Esophagus squamous epithelium (tissue), 5 donors: ENCODE results near the gene METTL25. TPM values are rescaled to one million over a fixed set of nuclear protein-coding genes. Genes with fewer than 3 reads are reported as not detected.

Experiments
- DNase-seq: peaks from one replicate; lab custom pipeline; 2025; lab: John Stamatoyannopoulos, UW
- H3K27ac ChIP-seq, 4 donors: fragments of 200-600 bp; sonication (generic); one replicate each; pipeline ENCODE4 v1.5.1; 2016 to 2019; ENCODE audit warnings: mild to moderate bottlenecking in 1 of 4
- H3K27me3 ChIP-seq, 4 donors: fragments of 200-600 bp; sonication (generic); 1 replicate in 3 of 4; 2 replicates in 1 of 4; pipeline versions ENCODE4 v1.5.1 to v1.6.0; 2017 to 2021; ENCODE audit warnings: antibody characterized with exemption in 1 of 4
- H3K36me3 ChIP-seq, 3 donors: fragments of 200-600 bp; sonication (generic); one replicate each; pipeline ENCODE4 v1.5.1; 2016 to 2019
- H3K4me1 ChIP-seq, 3 donors: fragments of 200-600 bp; sonication (generic); one replicate each; pipeline ENCODE4 v1.5.1; 2017 to 2019
- H3K4me3 ChIP-seq, 4 donors: fragments of 200-600 bp; sonication (generic); 1 replicate in 3 of 4; 2 replicates in 1 of 4; pipeline ENCODE4 v1.5.1; 2016 to 2019; ENCODE audit warnings: mild to moderate bottlenecking in 2 of 4, moderate library complexity in 1 of 4
- H3K9me3 ChIP-seq, 3 donors: fragments of 200-600 bp; sonication (generic); one replicate each; pipeline ENCODE4 v1.5.1; 2016 to 2019
- CTCF ChIP-seq, 6 experiments: fragments of 450-650 bp in 4 of 6; fragments of 200-600 bp in 2 of 6; sonication (generic) in 2 of 6; IDR thresholded peaks; one replicate each; pipeline ENCODE4 v1.5.1; 2016 to 2019; ENCODE audit warnings: antibody characterized with exemption in 6 of 6, mild to moderate bottlenecking in 4 of 6, moderate library complexity in 4 of 6
- POLR2A ChIP-seq, 4 donors: fragments of 450-650 bp; IDR thresholded peaks; one replicate each; pipeline ENCODE4 v1.6.1; 2017; ENCODE audit warnings: antibody characterized with exemption in 4 of 4, mild to moderate bottlenecking in 4 of 4, moderate library complexity in 3 of 4
- WGBS, 2 donors: methylation state at CpG; one replicate each; pipeline ENCODE4 v1.1.5; 2018; 5-methylcytosine and 5-hydroxymethylcytosine counted together
- intact Hi-C: fragments of 100-400 bp; cut with DNase I; formaldehyde crosslinking; loops from one replicate; pipeline ENCODE4 v1.15.0; 2022
- total RNA-seq, 4 donors: library from RNA; depleted of rRNA; stranded (reverse); fragments of >200 nt; gene quantifications; one replicate each; pipeline ENCODE4 v1.1.0, GENCODE V29; 2016
- donor health status: DM: yes; HTN: yes; CAD: no.

Gene METTL25
- total RNA-seq, 4 donors from 2014 or later = 8.6 to 29.8 (median 9.8) TPM

GRCh38 chr12:82505150-82505549, 146.8 kb downstream of the METTL25 start:
- H3K4me3 ChIP-seq = no peak overlapping the region
- H3K27me3 ChIP-seq = no peaks in the 10 kb centered on the region
- H3K4me1 ChIP-seq = no peaks in the 10 kb centered on the region
- DNase-seq = no peak
- no peak for TF ChIP-seq CTCF (IDR thresholded peaks at IDR 0.05)
- TF ChIP-seq POLR2A (IDR thresholded peaks at IDR 0.05) = no peak
- no peaks in the 10 kb centered on the region for H3K9me3 ChIP-seq
- no peaks in the 10 kb centered on the region for H3K36me3 ChIP-seq
- WGBS, 2 donors = 57 to 66% methylated on average over 3 of the region's 3 CpGs
- intact Hi-C loops = no loop called here
- no peak overlapping the region for H3K27ac ChIP-seq

- WGBS, 2 donors = 15 to 33% methylated on average over 2 of the region's 2 CpGs
- no peak for TF ChIP-seq CTCF (IDR thresholded peaks at IDR 0.05)
- no peaks in the 10 kb centered on the region for H3K4me1 ChIP-seq
Observed at GRCh38 chr12:82507686-82508085, 149.4 kb downstream of the METTL25 start.

GRCh38 chr12:82510386-82510785, 152.1 kb downstream of the METTL25 start:
- no peak overlapping the region for H3K4me3 ChIP-seq
- no peaks in the 10 kb centered on the region for H3K9me3 ChIP-seq
- intact Hi-C loops = no loop called here
- no peak for TF ChIP-seq CTCF (IDR thresholded peaks at IDR 0.05)
- no peak for TF ChIP-seq POLR2A (IDR thresholded peaks at IDR 0.05)
- DNase-seq = no peak
- WGBS, 2 donors = 65 to 76% methylated on average over 1 of the region's 1 CpG
- H3K27ac ChIP-seq = no peak overlapping the region
- H3K36me3 ChIP-seq = no peaks in the 10 kb centered on the region
- H3K27me3 ChIP-seq = no peaks in the 10 kb centered on the region
- no peaks in the 10 kb centered on the region for H3K4me1 ChIP-seq

More at GRCh38 chr12:82507686-82508085, 149.4 kb downstream of the METTL25 start:
- Histone ChIP-seq H3K9me3 (no peaks in the 10 kb centered on the region), H3K4me3 (no peak overlapping the region), H3K27ac (no peak overlapping the region), H3K36me3 (no peaks in the 10 kb centered on the region), H3K27me3 (no peaks in the 10 kb centered on the region)
- DNase-seq = no peak
- intact Hi-C loops = no loop called here

- 71 to 77% methylated on average over 1 of the region's 1 CpG for WGBS, 2 donors
- Histone ChIP-seq H3K36me3 (no peaks in the 10 kb centered on the region), H3K27me3 (no peaks in the 10 kb centered on the region), H3K4me3 (no peak overlapping the region), H3K9me3 (no peaks in the 10 kb centered on the region), H3K27ac (no peak overlapping the region), H3K4me1 (no peaks in the 10 kb centered on the region)
- intact Hi-C loops = no loop called here
- no peak for DNase-seq
- TF ChIP-seq CTCF (IDR thresholded peaks at IDR 0.05) = no peak
- no peak for TF ChIP-seq POLR2A (IDR thresholded peaks at IDR 0.05)
Observed at GRCh38 chr12:82514880-82515279, 156.6 kb downstream of the METTL25 start.

- Histone ChIP-seq H3K4me3 (no peak overlapping the region), H3K4me1 (no peaks in the 10 kb centered on the region), H3K9me3 (no peaks in the 10 kb centered on the region), H3K27ac (no peak overlapping the region), H3K36me3 (no peaks in the 10 kb centered on the region), H3K27me3 (no peaks in the 10 kb centered on the region)
- WGBS, 2 donors = 78 to 80% methylated on average over 2 of the region's 2 CpGs
- TF ChIP-seq POLR2A (IDR thresholded peaks at IDR 0.05) (no peak), CTCF (IDR thresholded peaks at IDR 0.05) (no peak)
- intact Hi-C loops = no loop called here
- DNase-seq = no peak
Observed at GRCh38 chr12:82515652-82516051, 157.3 kb downstream of the METTL25 start.
